Measurements from ENCODE around the gene FSCN2. TPM values are rescaled to one million over a fixed set of nuclear protein-coding genes. Genes with fewer than 3 reads are reported as not detected.

The FSCN2 gene
- total RNA-seq, 1 experiment from 2014 or later: 0.31 TPM

DNA sequence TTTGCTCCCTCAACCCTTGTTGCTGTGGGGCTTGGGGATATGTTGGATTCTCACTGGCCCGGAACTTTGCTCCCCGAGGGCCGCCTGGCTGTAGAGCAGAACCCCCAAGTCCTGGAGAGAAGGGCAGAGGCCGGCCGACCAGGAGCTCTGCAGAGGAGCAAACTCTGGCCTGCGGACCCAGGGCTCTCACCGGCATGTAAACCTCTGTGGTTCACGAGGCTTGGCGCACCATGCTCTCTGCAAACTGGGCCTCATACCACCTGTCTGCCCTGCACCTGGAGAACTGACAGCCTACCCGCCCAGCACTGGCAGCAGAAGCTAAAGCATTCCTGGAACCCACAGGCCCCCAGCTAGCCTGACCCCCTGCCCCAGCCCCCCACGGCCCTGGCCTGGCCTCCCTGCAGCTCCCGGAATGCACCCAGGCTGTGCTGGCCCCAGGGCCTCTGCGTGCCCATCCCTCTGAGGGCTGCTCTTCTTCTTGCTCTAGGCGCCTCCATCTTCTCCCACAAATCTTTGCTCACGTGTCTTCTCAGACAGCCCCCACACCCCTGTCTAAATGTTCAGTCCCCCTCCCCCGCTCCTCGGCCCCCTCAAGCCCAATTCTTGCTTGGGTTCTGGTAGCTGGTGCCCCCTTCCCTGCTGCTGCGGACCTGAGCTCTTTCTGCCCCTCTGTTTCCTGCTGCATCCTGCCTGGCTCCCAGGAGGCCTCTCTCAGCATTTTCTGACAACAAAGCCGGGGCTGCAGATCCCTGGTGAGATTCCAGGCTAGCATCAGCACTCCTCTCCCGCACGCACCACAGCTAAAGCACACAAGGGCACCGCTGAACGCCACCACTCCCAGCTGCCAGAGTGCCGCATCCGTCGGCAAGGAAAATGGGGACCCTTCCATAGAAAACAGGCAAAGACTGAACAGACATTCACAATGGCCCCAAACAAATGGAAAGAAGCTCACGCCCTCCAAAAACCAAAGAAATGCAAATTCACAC lies 38.9 kb upstream of the FSCN2 start:
- Mint-ChIP-seq H3K9me3 (no peaks in the 10 kb centered on the region), H3K27me3 (ENCODE audit: low read depth) (peaks cover 54% of the 10 kb centered on the region), H3K36me3 (no peaks in the 10 kb centered on the region), H3K4me1 (peaks cover 33% of the 10 kb centered on the region), H3K27ac (peak overlapping the region; percentile 77), H3K4me3 (peak overlapping the region; percentile 43)
- ATAC-seq (peak; percentile 22), DNase-seq (ENCODE audit: low spot score) (no peak)
- CTCF ChIA-PET: interaction anchor here (0.5 to 1.8 kb wide), 13 partner anchors 15 to 316 kb away, joined by 3 to 10 read pairs (median 4); partner anchors contain the start of gene BAHCC1
- TF ChIP-seq NR3C1 (CRISPR knock-in tag; conservative IDR thresholded peaks at IDR 0.05; ENCODE audit: low read depth) (no peak), MYBL2 (CRISPR knock-in tag; IDR thresholded peaks at IDR 0.05) (no peak), KAT7 (CRISPR knock-in tag; IDR thresholded peaks at IDR 0.05; ENCODE audit: borderline replicate concordance) (no peak), TEAD1 (CRISPR knock-in tag; IDR thresholded peaks at IDR 0.05) (no peak), ATF1 (CRISPR knock-in tag; IDR thresholded peaks at IDR 0.05) (no peak), ZNF423 (CRISPR knock-in tag; IDR thresholded peaks at IDR 0.05) (peak; percentile 54; the same call in 1 of the 2 replicates), FOXP1 (CRISPR knock-in tag; IDR thresholded peaks at IDR 0.05; ENCODE audit: borderline replicate concordance) (no peak)
- TF ChIP-seq, protein P1, sequence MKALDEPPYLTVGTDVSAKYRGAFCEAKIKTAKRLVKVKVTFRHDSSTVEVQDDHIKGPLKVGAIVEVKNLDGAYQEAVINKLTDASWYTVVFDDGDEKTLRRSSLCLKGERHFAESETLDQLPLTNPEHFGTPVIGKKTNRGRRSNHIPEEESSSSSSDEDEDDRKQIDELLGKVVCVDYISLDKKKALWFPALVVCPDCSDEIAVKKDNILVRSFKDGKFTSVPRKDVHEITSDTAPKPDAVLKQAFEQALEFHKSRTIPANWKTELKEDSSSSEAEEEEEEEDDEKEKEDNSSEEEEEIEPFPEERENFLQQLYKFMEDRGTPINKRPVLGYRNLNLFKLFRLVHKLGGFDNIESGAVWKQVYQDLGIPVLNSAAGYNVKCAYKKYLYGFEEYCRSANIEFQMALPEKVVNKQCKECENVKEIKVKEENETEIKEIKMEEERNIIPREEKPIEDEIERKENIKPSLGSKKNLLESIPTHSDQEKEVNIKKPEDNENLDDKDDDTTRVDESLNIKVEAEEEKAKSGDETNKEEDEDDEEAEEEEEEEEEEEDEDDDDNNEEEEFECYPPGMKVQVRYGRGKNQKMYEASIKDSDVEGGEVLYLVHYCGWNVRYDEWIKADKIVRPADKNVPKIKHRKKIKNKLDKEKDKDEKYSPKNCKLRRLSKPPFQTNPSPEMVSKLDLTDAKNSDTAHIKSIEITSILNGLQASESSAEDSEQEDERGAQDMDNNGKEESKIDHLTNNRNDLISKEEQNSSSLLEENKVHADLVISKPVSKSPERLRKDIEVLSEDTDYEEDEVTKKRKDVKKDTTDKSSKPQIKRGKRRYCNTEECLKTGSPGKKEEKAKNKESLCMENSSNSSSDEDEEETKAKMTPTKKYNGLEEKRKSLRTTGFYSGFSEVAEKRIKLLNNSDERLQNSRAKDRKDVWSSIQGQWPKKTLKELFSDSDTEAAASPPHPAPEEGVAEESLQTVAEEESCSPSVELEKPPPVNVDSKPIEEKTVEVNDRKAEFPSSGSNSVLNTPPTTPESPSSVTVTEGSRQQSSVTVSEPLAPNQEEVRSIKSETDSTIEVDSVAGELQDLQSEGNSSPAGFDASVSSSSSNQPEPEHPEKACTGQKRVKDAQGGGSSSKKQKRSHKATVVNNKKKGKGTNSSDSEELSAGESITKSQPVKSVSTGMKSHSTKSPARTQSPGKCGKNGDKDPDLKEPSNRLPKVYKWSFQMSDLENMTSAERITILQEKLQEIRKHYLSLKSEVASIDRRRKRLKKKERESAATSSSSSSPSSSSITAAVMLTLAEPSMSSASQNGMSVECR (CRISPR knock-in tag; IDR thresholded peaks at IDR 0.05; ENCODE audit: borderline replicate concordance): no peak
- TF ChIP-seq, protein P2, sequence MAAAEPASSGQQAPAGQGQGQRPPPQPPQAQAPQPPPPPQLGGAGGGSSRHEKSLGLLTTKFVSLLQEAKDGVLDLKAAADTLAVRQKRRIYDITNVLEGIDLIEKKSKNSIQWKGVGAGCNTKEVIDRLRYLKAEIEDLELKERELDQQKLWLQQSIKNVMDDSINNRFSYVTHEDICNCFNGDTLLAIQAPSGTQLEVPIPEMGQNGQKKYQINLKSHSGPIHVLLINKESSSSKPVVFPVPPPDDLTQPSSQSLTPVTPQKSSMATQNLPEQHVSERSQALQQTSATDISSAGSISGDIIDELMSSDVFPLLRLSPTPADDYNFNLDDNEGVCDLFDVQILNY (CRISPR knock-in tag; IDR thresholded peaks at IDR 0.05): no peak
- POLR2A ChIA-PET: interaction anchor here (0.6 to 4.1 kb wide), 6 partner anchors 13 to 95 kb away, joined by 3 to 38 read pairs (median 4); partner anchors contain the start of gene ACTG1

DNA sequence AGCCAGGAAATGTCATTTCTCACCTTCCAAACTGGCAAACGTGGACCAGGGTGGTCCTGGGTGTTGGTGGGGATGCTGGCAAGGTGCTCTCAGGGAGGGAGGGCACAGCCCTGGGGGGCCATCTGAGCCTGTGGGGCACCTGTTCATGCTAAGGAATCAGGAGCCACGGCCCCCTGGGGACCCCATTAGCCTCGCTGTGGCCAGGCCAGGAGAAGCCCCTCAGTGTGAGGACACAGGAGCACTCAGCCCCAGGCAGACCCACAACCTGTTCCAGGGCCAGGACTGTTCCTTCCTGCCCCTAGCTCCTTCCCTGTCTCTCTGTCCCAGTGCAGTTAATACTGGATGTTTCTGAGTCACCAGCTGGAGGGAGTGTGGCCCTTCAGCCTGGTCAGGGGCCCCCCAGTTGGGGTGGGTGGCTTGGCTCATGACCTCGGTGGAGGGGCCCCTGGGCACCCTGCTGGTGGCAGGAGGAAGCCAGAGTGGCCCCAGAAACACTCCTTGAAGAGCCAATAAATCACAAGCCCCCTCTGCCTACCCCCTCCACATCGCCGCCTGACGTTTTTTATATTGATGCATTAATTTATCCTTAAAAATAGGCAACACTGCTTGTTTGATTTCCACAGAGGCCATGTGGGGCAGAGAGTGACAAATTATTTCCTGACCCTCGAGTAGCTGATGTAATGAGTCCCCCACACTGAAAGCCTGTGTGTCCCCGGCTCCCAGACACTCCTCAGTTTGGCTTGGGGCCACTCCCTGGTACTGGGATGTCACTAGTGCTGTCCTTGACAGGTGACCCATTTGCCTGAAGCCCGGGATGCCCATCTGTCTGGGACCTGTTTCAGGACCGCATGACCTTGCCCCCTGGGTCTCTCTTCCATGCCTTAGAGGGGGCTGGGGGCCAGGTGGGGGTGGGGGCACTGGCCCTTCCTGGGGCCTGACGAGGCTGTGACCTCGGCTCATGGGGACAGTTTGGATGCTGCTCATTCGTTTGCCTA lies 37.9 kb upstream of the FSCN2 start:
- TF ChIP-seq, protein P3, sequence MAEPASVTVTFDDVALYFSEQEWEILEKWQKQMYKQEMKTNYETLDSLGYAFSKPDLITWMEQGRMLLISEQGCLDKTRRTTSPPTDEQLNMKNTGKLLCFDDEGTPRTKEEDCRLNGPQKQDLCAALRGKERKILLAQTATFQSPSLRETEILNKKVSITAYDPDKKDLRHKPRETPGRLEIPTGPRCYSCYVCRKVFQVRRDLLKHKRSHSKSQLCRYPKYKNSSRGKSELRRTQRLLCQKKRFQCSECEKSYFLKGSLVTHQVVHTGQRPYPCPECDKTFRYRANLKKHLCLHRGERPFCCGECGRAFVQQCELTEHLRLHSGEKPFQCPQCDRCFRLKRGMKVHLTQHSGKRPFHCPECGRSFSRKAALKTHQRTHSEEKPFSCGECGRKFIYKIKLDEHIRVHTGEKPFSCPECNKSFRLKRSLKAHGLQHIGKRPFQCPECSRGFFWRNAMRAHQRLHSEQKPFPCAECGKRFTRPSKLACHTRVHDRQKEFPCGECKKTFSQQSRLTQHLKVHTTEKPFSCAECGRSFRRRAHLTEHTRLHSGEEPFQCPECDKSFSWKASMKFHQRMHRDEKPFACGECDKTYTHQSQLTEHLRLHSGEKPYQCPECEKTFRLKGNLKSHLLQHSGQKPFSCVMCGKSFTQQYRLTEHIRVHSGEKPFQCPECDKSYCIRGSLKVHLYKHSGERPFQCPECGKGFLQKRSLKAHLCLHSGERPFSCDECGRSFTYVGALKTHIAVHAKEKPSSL (CRISPR knock-in tag; conservative IDR thresholded peaks at IDR 0.05): no peak
- TF ChIP-seq, protein P4, sequence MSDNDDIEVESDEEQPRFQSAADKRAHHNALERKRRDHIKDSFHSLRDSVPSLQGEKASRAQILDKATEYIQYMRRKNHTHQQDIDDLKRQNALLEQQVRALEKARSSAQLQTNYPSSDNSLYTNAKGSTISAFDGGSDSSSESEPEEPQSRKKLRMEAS (CRISPR knock-in tag; IDR thresholded peaks at IDR 0.05): peak; percentile 33; the same call in 1 of the 2 replicates
- TF ChIP-seq FOXP1 (CRISPR knock-in tag; IDR thresholded peaks at IDR 0.05; ENCODE audit: borderline replicate concordance): 0 out of 2 replicates have a peak, but pooled peaks have one; percentile 12
- TF ChIP-seq TP53 (CRISPR knock-in tag; IDR thresholded peaks at IDR 0.05): 0 out of 2 replicates have a peak, but pooled peaks have one; percentile 37
- Mint-ChIP-seq H3K27me3 (ENCODE audit: low read depth) (peaks cover 62% of the 10 kb centered on the region), H3K36me3 (no peaks in the 10 kb centered on the region), H3K4me1 (peaks cover 35% of the 10 kb centered on the region), H3K4me3 (peak overlapping the region; percentile 43), H3K9me3 (no peaks in the 10 kb centered on the region), H3K27ac (peak overlapping the region; percentile 77; the same call in 1 of the 2 replicates)
- DNase-seq (ENCODE audit: low spot score) (no peak), ATAC-seq (peak; percentile 5; the same call in 1 of the 2 replicates)
- ChIA-PET POLR2A (interaction anchor here (1.1 to 4.1 kb wide), 4 partner anchors 12 to 25 kb away, joined by 3 to 38 read pairs (median 8); partner anchors contain the start of gene ACTG1), CTCF (interaction anchor here (0.5 to 1.8 kb wide), 10 partner anchors 14 to 238 kb away, joined by 3 to 10 read pairs (median 4); no protein-coding TSS in a partner anchor)
